SH-SY5Y (cell line): Measurements from ENCODE around the gene IL23R.

Experiments
- GATA2 ChIP-seq: IDR thresholded peaks from 2 replicates; pipeline ENCODE4 v1.6.1; 2011; ENCODE audit warnings: mild to moderate bottlenecking, low read depth, low read length
- GATA3 ChIP-seq: IDR thresholded peaks from 2 replicates; pipeline ENCODE4 v1.6.1; 2011; ENCODE audit warnings: low read depth, mild to moderate bottlenecking, low read length, moderate library complexity

DNA sequence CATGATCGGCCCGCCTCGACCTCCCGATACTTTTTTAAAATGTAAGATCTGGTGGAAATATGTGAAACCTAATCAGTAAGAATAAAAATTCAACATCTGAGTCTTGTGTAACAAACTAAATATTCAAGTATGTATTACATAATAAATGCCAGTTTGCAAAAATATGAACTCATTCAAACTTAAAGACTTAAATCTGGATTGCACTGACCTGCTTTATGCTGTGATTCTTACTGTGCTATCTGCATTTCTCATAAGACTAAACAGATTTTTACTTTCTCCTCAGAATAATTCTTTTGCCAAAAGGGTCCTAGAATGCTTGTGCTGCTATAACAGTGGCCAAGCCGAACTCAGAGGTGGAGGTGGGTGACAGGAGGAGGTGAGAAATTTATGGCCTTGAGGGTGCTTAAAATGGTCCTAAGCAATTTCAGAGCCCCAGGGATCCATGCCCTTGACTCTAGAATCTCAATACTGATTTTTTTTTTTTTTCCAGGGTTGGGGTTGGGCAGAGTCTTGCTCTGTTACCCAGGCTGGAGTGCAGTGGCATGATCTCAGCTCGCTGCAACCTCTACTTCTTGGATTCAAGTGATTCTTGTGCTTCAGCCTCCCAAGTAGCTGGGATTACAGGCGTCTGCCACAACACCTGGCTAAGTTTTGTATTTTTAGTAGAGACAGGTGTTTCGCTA lies 38.2 kb downstream of the IL23R start:
- TF ChIP-seq GATA2 (no peak), GATA3 (no peak)
